ENCODE results near the gene TTPAL.

The TTPAL gene, protein sequence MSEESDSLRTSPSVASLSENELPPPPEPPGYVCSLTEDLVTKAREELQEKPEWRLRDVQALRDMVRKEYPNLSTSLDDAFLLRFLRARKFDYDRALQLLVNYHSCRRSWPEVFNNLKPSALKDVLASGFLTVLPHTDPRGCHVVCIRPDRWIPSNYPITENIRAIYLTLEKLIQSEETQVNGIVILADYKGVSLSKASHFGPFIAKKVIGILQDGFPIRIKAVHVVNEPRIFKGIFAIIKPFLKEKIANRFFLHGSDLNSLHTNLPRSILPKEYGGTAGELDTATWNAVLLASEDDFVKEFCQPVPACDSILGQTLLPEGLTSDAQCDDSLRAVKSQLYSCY

DNA sequence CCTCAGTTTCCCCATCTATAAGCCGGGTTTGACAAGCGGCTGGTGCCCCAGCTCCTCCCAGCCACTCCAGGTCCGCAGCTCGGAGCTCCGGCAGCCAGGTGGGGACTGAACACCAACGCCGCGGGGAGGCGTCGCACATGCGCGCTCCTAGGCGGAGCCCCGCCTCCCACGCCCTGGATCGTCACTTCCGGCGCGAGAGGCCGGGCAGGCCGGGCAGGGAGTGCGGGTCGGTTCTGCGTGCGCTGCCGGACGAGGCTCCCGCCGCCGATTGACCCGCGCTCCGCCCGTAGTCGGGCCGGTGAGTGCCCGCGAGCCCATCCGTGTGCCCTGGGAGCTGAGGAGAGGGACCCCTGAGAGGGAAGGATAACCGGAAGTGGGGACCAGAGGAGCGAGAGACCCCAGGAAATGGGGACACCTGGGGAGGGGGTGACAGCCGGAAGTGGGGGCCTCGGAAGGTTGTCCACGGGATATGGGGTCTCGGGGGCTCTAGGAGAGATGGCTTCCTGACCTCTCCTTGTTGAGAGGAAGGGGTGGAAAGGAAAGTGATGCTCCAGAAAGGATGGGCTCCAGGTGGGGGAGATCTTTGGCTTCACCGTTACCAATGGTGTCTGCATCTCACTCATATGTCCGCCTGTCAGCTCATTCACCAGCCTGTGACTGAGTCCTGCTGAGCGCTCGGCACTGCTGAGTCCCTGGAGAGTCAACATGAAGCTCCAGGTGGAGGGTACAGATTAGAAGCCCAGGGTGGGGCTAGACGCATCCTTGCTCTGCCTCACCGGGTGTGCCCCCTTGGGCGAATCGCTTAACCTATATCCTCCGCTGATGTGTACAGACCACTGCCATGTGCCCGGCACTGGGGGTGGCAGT lies at the start of gene TTPAL:
TSS of gene TTPAL (plus strand) at position 181 of the 867 bp plus-strand sequence. CDS start 4,126 bp downstream, outside the sequence.
- intact Hi-C loops (cut with DNase I): loop anchor here (5.0 to 10.0 kb wide), 2 partner anchors 46 to 139 kb away; partner anchors contain the start of gene SERINC3
- DNase-seq: peak; percentile 78 to 98 (median 86)

DNA sequence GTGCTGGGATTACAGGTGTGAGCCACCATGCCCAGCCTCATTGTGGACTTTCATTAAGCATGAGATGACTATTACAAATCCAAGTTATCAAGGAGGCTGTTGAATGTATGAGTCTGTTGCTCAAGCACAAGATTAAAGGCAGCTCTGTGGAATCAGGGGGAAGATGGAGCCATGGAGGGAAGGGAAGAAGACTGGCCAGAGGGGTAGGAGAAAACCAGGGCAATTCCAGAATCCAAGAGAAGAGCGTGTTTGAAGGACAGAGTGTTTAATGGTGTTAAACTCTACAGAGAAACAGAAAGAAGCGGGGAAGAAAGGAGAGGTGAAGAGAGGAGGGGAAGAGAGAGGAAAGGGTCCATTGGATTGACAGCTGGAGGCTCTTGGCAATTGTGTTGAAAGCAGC lies 49.8 kb upstream of the TTPAL start:
- intact Hi-C loops (cut with DNase I): no loop called here
- DNase-seq: no peak

DNA sequence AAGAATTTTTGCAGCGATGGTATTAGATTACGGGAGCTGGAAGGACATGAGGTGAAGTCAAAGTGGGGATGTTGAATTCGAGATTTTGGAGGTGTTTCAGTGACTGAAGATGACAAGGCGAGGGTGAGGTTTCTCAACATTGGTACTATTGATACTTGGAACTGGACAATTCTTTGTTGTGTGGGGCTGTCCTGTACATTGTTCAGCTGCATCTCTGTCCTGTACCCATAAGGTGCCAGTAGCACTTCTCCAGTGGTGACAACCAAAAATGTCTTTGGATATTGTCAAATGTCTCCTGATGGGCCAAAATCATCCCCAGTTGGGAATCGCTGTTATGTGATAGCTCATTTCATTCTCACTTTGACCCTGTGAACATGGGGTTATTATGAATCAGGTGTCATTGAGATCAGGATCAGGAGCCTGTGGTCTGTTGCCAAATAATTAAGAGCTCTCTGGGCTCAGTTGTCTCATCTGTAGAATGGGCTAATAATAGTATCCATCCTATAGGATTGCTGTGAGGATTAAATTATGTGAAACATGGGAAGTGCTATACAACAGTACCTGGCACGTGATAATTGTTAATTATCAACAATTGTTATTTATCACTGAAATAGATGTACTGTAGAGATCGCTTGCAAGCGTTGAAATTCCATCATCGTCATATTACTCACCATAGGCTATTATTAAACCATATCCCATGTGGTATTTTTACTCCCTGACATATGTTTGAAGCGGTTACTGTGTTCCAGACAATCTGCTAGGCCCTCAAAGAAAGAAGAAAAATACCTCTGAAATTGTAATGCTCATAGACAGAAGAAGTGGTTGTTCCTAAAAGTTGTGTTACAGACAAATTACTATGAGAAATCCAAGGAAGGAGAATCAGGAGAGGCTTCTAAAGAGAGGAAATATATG lies 48.5 kb upstream of the TTPAL start:
- intact Hi-C loops (cut with DNase I): no loop called here
- DNase-seq: no peak

DNA sequence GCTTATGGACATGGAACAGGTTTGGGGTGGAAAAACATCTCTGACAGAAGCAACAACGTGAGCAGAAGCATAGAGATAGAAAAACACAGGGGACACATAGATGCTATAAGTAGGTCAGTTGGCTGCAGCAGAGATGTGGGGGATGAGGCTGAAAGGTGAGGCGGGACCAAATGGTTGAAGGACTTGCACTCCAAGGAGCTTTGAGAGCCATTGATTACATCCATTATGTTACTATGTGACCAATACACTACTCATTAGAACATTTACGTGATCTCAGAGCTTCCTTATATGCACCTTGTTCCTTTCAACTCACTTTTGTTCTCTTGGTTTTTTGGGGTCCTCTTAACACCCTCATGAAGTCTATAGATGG lies 47.9 kb upstream of the TTPAL start:
- no peak for DNase-seq
- intact Hi-C loops (cut with DNase I): no loop called here

DNA sequence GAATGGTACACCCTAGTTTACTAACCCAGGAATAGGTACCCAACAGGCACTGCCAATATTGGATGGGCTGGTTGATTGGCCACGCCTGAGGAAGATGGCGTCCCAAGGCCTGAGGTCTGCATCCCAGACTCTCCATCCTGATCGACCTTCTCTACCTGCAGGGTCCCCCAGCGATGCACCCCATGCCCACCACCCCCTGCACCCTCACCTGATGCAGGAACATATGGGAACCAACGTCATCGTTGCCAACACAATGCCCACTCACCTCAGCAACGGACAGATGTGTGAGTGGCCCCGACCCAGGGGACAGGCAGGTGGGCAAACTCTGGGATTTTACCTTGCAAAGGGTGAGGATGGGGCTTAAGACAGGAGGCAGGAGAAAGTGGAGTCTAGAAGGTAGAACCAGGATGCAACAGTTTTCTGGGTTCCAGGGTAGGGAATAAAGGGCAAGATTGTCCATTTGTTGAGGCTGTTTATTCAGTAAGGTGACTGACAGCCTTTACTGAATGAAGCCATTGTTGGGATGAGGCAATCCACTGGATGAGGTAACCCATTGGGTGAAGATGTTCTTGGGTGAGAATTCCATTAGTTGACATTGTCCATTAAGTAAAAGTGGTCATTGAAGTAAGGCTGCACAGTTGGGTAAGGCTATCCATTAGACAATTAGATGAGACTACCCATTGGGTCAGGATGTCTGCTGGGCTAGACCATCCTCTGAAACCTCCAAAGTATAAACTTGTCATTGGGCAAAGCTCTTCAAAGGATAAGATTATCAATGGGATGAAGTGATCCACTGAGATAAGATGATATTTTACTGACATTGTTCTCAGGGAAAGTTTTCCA lies 47.3 kb upstream of the TTPAL start:
- intact Hi-C loops (cut with DNase I): no loop called here
- DNase-seq: no peak

DNA sequence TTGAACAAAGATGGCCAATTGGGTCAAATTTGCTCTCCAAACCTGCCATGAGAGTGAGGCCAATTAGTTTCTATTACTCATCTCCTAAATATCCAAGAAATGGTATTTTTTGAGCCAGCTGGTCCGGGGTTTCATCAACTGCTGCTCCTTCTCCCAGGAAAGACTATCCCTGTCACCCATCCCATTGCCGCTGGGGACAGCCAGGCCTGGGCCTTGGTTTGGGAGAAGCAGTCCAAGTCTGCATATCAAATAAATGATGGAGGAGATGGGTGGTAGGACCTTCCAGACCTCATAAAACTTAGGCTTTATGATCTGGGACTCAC lies 46.7 kb upstream of the TTPAL start:
- no peak for DNase-seq
- intact Hi-C loops (cut with DNase I): no loop called here

DNA sequence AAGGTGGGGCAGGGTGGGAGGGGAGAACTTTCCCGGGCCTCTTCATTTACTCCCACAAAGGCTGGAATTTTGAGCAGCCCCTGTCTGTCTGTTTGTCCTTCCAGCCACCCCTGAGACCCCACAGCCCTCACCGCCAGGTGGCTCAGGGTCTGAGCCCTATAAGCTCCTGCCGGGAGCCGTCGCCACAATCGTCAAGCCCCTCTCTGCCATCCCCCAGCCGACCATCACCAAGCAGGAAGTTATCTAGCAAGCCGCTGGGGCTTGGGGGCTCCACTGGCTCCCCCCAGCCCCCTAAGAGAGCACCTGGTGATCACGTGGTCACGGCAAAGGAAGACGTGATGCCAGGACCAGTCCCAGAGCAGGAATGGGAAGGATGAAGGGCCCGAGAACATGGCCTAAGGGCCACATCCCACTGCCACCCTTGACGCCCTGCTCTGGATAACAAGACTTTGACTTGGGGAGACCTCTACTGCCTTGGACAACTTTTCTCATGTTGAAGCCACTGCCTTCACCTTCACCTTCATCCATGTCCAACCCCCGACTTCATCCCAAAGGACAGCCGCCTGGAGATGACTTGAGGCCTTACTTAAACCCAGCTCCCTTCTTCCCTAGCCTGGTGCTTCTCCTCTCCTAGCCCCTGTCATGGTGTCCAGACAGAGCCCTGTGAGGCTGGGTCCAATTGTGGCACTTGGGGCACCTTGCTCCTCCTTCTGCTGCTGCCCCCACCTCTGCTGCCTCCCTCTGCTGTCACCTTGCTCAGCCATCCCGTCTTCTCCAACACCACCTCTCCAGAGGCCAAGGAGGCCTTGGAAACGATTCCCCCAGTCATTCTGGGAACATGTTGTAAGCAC lies 46.0 kb upstream of the TTPAL start:
- no peak for DNase-seq
- intact Hi-C loops (cut with DNase I): no loop called here

DNA sequence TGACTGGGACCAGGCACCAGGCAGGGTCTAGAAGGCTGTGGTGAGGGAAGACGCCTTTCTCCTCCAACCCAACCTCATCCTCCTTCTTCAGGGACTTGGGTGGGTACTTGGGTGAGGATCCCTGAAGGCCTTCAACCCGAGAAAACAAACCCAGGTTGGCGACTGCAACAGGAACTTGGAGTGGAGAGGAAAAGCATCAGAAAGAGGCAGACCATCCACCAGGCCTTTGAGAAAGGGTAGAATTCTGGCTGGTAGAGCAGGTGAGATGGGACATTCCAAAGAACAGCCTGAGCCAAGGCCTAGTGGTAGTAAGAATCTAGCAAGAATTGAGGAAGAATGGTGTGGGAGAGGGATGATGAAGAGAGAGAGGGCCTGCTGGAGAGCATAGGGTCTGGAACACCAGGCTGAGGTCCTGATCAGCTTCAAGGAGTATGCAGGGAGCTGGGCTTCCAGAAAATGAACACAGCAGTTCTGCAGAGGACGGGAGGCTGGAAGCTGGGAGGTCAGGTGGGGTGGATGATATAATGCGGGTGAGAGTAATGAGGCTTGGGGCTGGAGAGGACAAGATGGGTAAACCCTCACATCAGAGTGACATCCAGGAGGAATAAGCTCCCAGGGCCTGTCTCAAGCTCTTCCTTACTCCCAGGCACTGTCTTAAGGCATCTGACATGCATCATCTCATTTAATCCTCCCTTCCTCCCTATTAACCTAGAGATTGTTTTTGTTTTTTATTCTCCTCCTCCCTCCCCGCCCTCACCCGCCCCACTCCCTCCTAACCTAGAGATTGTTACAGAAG lies 45.2 kb upstream of the TTPAL start:
- DNase-seq: no peak

DNA sequence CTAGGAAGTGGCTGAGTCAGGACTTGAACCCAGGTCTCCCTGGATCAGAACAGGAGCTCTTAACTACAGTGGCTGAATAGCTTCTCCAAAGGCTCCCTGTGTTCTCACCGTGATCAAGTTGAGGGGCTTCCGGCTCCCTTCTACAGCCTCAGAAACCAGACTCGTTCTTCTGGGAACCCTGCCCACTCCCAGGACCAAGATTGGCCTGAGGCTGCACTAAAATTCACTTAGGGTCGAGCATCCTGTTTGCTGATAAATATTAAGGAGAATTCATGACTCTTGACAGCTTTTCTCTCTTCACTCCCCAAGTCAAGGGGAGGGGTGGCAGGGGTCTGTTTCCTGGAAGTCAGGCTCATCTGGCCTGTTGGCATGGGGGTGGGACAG lies 44.6 kb upstream of the TTPAL start:
- intact Hi-C loops (cut with DNase I): no loop called here
- DNase-seq: no peak

More for the DNA sequence above, 45.2 kb upstream of the TTPAL start:
- intact Hi-C loops (cut with DNase I): no loop called here

DNA sequence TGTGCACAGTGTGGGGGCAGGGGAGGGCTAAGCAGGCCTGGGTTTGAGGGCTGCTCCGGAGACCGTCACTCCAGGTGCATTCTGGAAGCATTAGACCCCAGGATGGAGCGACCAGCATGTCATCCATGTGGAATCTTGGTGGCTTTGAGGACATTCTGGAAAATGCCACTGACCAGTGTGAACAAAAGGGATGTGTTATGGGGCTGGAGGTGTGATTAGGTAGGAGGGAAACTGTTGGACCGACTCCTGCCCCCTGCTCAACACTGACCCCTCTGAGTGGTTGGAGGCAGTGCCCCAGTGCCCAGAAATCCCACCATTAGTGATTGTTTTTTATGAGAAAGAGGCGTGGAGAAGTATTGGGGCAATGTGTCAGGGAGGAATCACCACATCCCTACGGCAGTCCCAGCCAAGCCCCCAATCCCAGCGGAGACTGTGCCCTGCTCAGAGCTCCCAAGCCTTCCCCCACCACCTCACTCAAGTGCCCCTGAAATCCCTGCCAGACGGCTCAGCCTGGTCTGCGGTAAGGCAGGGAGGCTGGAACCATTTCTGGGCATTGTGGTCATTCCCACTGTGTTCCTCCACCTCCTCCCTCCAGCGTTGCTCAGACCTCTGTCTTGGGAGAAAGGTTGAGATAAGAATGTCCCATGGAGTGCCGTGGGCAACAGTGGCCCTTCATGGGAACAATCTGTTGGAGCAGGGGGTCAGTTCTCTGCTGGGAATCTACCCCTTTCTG lies 44.0 kb upstream of the TTPAL start:
- no peak for DNase-seq
- intact Hi-C loops (cut with DNase I): no loop called here

DNA sequence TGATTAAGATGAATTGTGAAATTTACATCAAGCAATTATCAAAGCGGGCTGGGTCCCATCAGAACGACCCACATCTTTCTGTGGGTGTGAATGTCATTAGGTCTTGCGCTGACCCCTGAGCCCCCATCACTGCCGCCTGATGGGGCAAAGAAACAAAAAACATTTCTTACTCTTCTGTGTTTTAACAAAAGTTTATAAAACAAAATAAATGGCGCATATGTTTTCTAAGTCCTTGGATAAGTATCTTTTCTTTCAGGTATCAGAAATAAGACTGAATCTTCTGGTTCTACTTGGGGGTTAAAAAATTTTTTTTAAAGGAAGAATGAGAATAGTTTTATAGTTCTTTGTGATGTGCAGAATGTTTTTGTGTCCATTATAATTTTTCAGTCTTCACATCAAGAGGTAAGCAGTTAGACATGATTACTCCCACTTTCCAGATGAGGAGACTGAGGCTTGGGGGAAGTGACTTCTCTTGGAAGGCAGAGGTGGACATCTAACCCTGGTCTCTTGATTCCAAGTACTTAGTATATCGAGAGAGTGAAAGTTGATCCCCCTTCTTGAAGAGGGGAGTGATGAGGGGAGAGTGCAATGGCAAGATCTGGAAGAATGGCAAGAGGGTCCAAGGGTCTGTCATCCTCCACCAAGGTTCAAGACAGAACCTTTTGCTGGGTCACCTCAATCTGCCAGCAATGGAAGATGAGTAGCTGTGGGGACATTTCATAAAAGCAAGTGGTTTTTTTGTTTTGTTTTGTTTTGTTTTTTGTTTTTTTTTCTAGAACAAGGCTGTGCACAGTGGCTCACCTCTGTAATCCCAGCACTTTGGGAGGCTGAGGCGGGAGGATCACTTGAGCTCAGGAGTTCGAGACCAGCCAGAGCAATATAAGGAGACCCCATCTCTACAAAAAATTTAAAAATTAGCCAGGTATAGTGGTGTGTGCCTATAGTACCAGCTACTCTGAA lies 42.8 kb upstream of the TTPAL start:
- DNase-seq: no peak
- intact Hi-C loops (cut with DNase I): no loop called here

DNA sequence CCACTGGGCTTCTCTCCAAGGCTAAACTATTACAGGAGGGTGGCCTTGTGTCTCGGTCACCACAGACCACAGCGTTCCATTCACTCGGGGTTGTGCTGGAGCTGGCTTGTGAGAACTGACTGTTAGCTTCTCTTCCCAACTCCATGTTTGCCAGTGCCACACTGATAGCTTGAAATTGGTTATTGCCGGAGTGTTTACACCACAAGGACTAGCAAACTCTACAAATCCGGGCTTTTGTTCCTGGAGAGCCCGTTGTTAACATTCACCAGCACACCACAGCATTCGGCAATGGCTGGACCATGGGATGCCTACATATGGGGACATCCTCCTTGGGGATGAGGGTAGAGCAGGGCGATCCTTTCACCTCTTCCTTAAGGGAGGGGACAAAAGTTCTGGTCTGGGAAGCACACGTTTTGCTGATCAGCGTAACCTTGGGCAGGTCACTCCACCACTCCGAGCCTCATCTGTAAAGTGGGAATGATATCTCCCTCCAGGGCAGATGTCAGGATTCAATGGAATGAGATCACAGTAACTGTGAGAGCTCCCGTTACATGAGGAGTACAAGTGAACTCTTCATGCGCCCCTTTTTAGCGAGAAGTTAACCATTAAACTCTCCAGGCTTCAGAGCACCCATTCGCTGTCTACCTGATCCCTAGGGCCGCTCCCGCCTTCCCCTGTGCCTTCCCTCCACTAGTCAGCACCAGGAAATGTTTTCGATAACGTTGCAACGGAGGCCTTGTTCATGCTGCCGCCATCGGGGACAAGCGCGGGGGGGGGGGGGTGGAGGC lies 41.7 kb upstream of the TTPAL start:
- intact Hi-C loops (cut with DNase I): no loop called here

DNA sequence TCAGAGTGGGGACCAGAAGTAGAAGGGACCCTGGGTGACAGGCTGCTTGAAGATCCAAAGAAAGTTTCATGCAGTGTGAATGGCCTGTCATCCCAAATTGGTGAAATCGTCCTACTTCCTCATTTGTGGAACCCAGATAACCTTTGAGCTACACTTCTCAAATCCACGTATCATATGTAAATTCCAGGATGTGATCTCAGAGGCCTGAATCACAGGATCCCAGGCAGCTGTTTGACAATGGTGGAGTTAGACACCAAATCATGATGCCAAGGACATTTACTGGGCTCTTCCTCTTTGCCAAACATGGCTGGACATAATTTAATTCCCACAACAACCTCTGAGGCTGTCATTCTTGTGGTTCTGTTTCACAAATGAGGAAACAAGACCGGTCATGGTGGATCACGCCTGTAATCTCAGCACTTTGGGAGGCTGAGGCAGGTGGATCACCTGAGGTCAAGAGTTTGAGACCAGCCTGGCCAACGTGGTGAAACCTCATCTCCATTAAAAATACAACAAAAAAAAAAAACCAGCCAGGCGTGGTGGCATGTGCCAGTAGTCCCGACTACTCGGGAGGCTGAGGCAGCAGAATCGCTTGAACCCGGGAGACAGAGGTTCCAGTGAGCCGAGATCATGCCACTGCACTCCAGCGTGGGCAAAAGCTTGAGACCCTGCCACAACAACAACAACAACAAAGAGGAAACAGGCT lies 39.9 kb upstream of the TTPAL start:
- DNase-seq: no peak
- intact Hi-C loops (cut with DNase I): no loop called here

More for the DNA sequence above, 41.7 kb upstream of the TTPAL start:
- no peak for DNase-seq

DNA sequence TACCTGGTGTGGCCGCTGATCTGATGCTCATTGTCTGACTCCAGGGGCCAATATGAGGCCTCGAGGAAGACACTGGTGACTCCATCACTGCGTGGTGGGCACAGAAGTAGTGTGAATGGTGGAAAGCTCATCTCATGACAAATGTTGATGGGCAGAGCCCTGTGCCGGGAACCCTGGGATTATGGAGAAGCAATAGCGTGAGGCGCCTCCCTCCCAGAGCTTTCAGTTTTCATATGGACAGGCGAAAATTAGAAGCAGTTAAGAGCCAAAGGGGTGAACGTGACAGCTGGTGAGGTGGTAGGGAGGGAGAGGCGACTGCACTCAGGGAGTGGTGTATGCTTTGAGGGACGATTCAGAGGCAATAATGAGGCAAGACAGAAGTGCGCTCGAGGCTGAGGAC lies 39.3 kb upstream of the TTPAL start:
- DNase-seq: no peak
- intact Hi-C loops (cut with DNase I): no loop called here

DNA sequence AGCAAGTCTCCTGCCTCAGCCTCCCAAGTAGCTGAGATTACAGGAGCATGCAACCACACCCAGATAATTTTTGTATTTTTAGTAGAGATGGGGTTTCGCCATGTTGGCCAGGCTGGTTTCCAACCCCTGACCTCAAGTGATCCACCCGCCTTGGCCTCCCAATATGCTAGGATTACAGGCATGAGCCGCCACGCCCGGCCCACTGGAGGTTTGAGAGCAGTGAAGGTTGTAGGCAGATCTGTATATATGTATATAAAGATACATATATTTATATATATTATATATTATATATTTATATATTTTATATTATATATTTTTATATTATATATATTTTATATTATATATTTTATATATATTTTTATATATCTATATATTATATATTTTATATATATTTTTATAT lies 38.2 kb upstream of the TTPAL start:
- intact Hi-C loops (cut with DNase I): no loop called here
- DNase-seq: peak in 1 of 10 donors; percentile 88
